Thyroid gland (tissue), 4 donors: ENCODE measurements around the gene GMFB. TPM values are rescaled to one million over a fixed set of nuclear protein-coding genes. Genes with fewer than 3 reads are reported as not detected.
"Not testable (repeated sequence)": the region's sequence is repeated elsewhere in the genome, so short reads cannot be mapped to it uniquely, and the experiment has no call there.

Experiments
- DNase-seq, 2 donors: peaks; one replicate each; pipeline ENCODE4 v3.0.0-alpha.2; 2019
- H3K27ac ChIP-seq, 3 donors: fragments of 200-600 bp; sonication (generic); 1 replicate in 2 of 3; 2 replicates in 1 of 3; pipeline ENCODE4 v1.5.1; 2016 to 2019; ENCODE audit warnings: mild to moderate bottlenecking in 1 of 3, moderate library complexity in 1 of 3
- H3K27me3 ChIP-seq: fragments of 200-600 bp; sonication (generic); one replicate; pipeline ENCODE4 v1.5.1; 2019
- H3K36me3 ChIP-seq, 2 donors: fragments of 200-600 bp; sonication (generic); one replicate each; pipeline ENCODE4 v1.5.1; 2016 to 2019
- H3K4me1 ChIP-seq, 2 donors: fragments of 200-600 bp; sonication (generic); one replicate each; pipeline ENCODE4 v1.5.1; 2017 to 2019
- H3K4me3 ChIP-seq, 3 donors: fragments of 200-600 bp; sonication (generic); replicated peaks in 1 of 3; 1 replicate in 2 of 3; 2 replicates in 1 of 3; pipeline ENCODE4 v1.5.1; 2016; ENCODE audit warnings: mild to moderate bottlenecking in 1 of 3
- H3K9me3 ChIP-seq: fragments of 200-600 bp; sonication (generic); one replicate; pipeline ENCODE4 v1.5.1; 2017
- CTCF ChIP-seq, 6 experiments: fragments of 200-600 bp in 3 of 6; fragments of 450-650 bp in 3 of 6; sonication (generic) in 3 of 6; IDR thresholded peaks; one replicate each; pipeline ENCODE4 v1.5.1; 2016 to 2019; ENCODE audit warnings: antibody characterized with exemption in 6 of 6, mild to moderate bottlenecking in 2 of 6, inconsistent platforms in 1 of 6, moderate library complexity in 1 of 6
- POLR2A ChIP-seq, 2 donors: fragments of 450-650 bp; IDR thresholded peaks; one replicate each; pipeline ENCODE4 v1.6.1; 2017; ENCODE audit warnings: antibody characterized with exemption in 2 of 2, mild to moderate bottlenecking in 2 of 2, moderate library complexity in 1 of 2
- WGBS, 2 donors: methylation state at CpG; one replicate each; pipeline ENCODE4 v1.1.5; 2017; 5-methylcytosine and 5-hydroxymethylcytosine counted together
- intact Hi-C: fragments of 100-400 bp; cut with DNase I; formaldehyde crosslinking; loops from one replicate; pipeline ENCODE4 v1.15.1; 2023
- total RNA-seq, 4 donors: library from RNA; depleted of rRNA; stranded (reverse); fragments of >200 nt; gene quantifications; one replicate each; pipeline ENCODE4 v1.2.3, GENCODE V29; 2016

Gene GMFB
- total RNA-seq, 4 donors from 2014 or later = 43.9 to 73.1 (median 57.4) TPM

- intact Hi-C loops = no loop called here
- TF ChIP-seq CTCF (IDR thresholded peaks at IDR 0.05) = no peak
- TF ChIP-seq POLR2A (IDR thresholded peaks at IDR 0.05) = no peak
- WGBS, 2 donors = 91 to 93% methylated on average over 4 of the region's 4 CpGs
- DNase-seq = no peak
- Histone ChIP-seq H3K9me3 (no peaks in the 10 kb centered on the region), H3K27me3 (no peaks in the 10 kb centered on the region), H3K4me3 (no peak overlapping the region), H3K36me3 (no peaks in the 10 kb centered on the region), H3K27ac (no peak overlapping the region), H3K4me1 (peaks cover 8 to 15% of the 10 kb centered on the region in 2 donors)
Observed at GRCh38 chr14:54438703-54439102, 50.1 kb downstream of the GMFB start.

GRCh38 chr14:54437954-54438353 lies 50.8 kb downstream of the GMFB start:
- H3K9me3 ChIP-seq, H3K36me3 ChIP-seq, H3K27me3 ChIP-seq, H3K27ac ChIP-seq, H3K4me3 ChIP-seq, intact Hi-C loops, DNase-seq: not testable (repeated sequence)
- peaks cover 8 to 15% of the 10 kb centered on the region in 2 donors for H3K4me1 ChIP-seq
- WGBS, 2 donors = 94% methylated on average over 4 of the region's 4 CpGs

DNA sequence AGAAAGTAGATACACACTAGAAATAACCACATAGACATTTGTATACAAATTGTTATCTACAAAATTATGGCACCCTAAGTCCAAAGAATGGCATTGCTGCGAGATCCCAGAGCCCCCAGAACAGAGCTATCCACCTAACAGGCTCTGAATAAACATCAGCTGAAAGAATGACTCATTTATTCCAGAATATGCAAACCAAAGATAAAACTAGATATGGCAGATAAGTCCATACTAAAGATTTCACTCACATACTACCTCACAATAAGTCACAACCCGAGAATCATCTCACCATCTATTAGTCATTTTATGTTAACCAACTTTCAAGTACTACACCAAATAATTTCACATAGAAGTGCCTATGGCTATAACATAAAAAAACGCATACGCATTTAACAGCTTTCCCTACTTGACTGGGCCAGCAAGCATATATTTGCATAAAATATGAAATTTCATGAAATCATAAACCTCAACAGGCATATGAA lies 53.2 kb downstream of the GMFB start:
- no peaks in the 10 kb centered on the region for H3K27me3 ChIP-seq
- H3K4me1 ChIP-seq = peaks cover 8 to 12% of the 10 kb centered on the region in 2 donors
- 86 to 95% methylated on average over 4 of the region's 4 CpGs for WGBS, 2 donors
- no peaks in the 10 kb centered on the region for H3K9me3 ChIP-seq
- H3K27ac ChIP-seq = no peak overlapping the region
- no peak overlapping the region for H3K4me3 ChIP-seq
- H3K36me3 ChIP-seq = no peaks in the 10 kb centered on the region
- DNase-seq = no peak
- intact Hi-C loops = no loop called here
- TF ChIP-seq POLR2A (IDR thresholded peaks at IDR 0.05) (no peak), CTCF (IDR thresholded peaks at IDR 0.05) (no peak)

GRCh38 chr14:54428527-54428926 lies 60.3 kb downstream of the GMFB start:
- peaks cover 14 to 24% of the 10 kb centered on the region in 2 donors for H3K36me3 ChIP-seq
- H3K4me3 ChIP-seq = no peak overlapping the region
- no peak overlapping the region for H3K27ac ChIP-seq
- no peaks in the 10 kb centered on the region for H3K9me3 ChIP-seq
- no peaks in the 10 kb centered on the region for H3K4me1 ChIP-seq
- H3K27me3 ChIP-seq = no peaks in the 10 kb centered on the region
- intact Hi-C loops = no loop called here
- no peak for DNase-seq
- TF ChIP-seq CTCF (IDR thresholded peaks at IDR 0.05) = no peak
- TF ChIP-seq POLR2A (IDR thresholded peaks at IDR 0.05) = no peak
- 93% methylated on average over 2 of the region's 2 CpGs for WGBS, 2 donors

DNA sequence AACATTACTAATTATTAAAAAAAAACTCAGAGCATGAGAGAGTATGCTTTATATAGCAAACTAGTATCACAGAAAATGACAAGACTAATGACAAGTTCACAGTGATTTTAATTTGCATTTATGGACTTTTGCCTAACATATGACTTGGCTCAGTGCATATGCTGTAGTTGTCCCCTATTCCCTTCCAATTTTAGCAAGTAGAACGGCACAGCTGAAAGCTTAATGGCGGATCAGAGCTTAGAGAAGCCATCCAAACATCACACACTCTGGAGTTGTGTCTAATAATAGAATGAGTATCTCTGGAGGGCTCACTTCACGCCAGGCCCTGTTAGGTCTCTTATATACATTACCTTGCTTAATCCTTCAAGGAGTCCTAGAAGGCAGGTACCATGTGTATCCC lies 60.9 kb downstream of the GMFB start:
- Histone ChIP-seq H3K27me3 (no peaks in the 10 kb centered on the region), H3K27ac (no peak overlapping the region), H3K9me3 (no peaks in the 10 kb centered on the region), H3K4me1 (no peaks in the 10 kb centered on the region), H3K4me3 (no peak overlapping the region), H3K36me3 (peaks cover 14 to 24% of the 10 kb centered on the region in 2 donors)
- intact Hi-C loops = no loop called here
- DNase-seq = no peak
- TF ChIP-seq POLR2A (IDR thresholded peaks at IDR 0.05) (no peak), CTCF (IDR thresholded peaks at IDR 0.05) (no peak)
- 88 to 97% methylated on average over 3 of the region's 3 CpGs for WGBS, 2 donors
